ENCODE measurements around the gene DPF1.

The DPF1 gene

DNA sequence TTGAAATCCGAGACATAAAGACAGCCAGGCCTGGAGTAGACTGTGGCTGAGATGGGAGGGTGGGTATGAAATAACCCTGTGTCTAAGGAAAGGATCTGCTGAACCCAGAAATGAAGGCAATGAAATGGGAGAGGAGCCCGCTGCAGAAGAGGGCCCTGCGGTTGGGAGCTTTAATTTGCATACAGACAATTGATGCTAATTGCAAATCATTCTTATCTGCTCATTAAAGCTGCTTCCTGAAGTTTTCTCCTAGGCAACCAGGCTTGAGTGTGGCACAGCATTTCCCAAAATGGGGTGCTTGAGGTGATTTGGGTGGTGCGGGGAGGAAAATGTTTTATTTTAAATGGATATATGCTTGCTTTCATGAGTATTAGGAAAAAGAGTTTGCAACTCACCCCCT, 55.4 kb downstream of the DPF1 start:
- Histone ChIP-seq H3K27ac (ENCODE audit: insufficient read depth, low read length, poor library complexity, severe bottlenecking) (no peak overlapping the region), H3K27me3 (replicated peaks; ENCODE audit: control insufficient read depth, insufficient read depth, low read length, poor library complexity, severe bottlenecking) (no peaks in the 10 kb centered on the region), H3K9me3 (ENCODE audit: control insufficient read depth, low read length) (no peaks in the 10 kb centered on the region), H3K4me1 (ENCODE audit: control insufficient read depth, insufficient read depth, low read length, poor library complexity, severe bottlenecking) (no peaks in the 10 kb centered on the region), H3K4me3 (ENCODE audit: insufficient read depth, low read depth, low read length, poor library complexity, severe bottlenecking) (no peak overlapping the region), H3K36me3 (ENCODE audit: control insufficient read depth, insufficient read depth, low read length) (peaks cover 17% of the 10 kb centered on the region)
- no peak for DNase-seq

GRCh38 chr19:38165335-38165734, 58.7 kb downstream of the DPF1 start:
- Histone ChIP-seq H3K27ac (ENCODE audit: insufficient read depth, low read length, poor library complexity, severe bottlenecking) (no peak overlapping the region), H3K27me3 (replicated peaks; ENCODE audit: control insufficient read depth, insufficient read depth, low read length, poor library complexity, severe bottlenecking) (no peaks in the 10 kb centered on the region), H3K36me3 (ENCODE audit: control insufficient read depth, insufficient read depth, low read length) (peaks cover 32% of the 10 kb centered on the region), H3K4me3 (ENCODE audit: insufficient read depth, low read depth, low read length, poor library complexity, severe bottlenecking) (no peak overlapping the region), H3K4me1 (ENCODE audit: control insufficient read depth, insufficient read depth, low read length, poor library complexity, severe bottlenecking) (no peaks in the 10 kb centered on the region), H3K9me3 (ENCODE audit: control insufficient read depth, low read length) (no peaks in the 10 kb centered on the region)
- no peak for DNase-seq

DNA sequence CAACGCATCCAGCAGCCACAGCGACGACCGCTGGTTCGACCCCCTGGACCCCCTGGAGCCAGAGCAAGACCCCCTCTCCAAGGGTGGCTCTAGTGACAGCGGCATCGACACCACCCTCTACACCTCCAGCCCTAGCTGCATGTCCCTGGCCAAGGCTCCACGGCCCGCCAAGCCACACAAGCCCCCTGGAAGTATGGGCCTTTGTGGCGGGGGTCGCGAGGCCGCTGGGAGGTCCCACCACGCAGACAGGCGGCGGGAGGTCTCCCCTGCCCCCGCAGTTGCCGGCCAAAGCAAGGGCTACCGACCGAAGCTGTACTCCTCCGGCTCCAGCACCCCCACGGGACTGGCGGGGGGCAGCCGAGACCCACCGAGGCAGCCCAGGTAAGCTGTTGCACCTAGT, 59.5 kb downstream of the DPF1 start:
- Histone ChIP-seq H3K4me1 (ENCODE audit: control insufficient read depth, insufficient read depth, low read length, poor library complexity, severe bottlenecking) (no peaks in the 10 kb centered on the region), H3K4me3 (ENCODE audit: insufficient read depth, low read depth, low read length, poor library complexity, severe bottlenecking) (no peak overlapping the region), H3K27ac (ENCODE audit: insufficient read depth, low read length, poor library complexity, severe bottlenecking) (no peak overlapping the region), H3K27me3 (replicated peaks; ENCODE audit: control insufficient read depth, insufficient read depth, low read length, poor library complexity, severe bottlenecking) (no peaks in the 10 kb centered on the region), H3K9me3 (ENCODE audit: control insufficient read depth, low read length) (no peaks in the 10 kb centered on the region), H3K36me3 (ENCODE audit: control insufficient read depth, insufficient read depth, low read length) (peaks cover 34% of the 10 kb centered on the region)
- DNase-seq, result no peak

GRCh38 chr19:38163419-38164290, 60.4 kb downstream of the DPF1 start:
- no peaks in the 10 kb centered on the region for H3K9me3 ChIP-seq (ENCODE audit: control insufficient read depth, low read length)
- H3K36me3 ChIP-seq (ENCODE audit: control insufficient read depth, insufficient read depth, low read length), result peaks cover 35% of the 10 kb centered on the region
- no peak overlapping the region for H3K4me3 ChIP-seq (ENCODE audit: insufficient read depth, low read depth, low read length, poor library complexity, severe bottlenecking)
- H3K27ac ChIP-seq (ENCODE audit: insufficient read depth, low read length, poor library complexity, severe bottlenecking), result no peak overlapping the region
- H3K27me3 ChIP-seq (replicated peaks; ENCODE audit: control insufficient read depth, insufficient read depth, low read length, poor library complexity, severe bottlenecking), result no peaks in the 10 kb centered on the region
- no peak for DNase-seq
- no peaks in the 10 kb centered on the region for H3K4me1 ChIP-seq (ENCODE audit: control insufficient read depth, insufficient read depth, low read length, poor library complexity, severe bottlenecking)

DNA sequence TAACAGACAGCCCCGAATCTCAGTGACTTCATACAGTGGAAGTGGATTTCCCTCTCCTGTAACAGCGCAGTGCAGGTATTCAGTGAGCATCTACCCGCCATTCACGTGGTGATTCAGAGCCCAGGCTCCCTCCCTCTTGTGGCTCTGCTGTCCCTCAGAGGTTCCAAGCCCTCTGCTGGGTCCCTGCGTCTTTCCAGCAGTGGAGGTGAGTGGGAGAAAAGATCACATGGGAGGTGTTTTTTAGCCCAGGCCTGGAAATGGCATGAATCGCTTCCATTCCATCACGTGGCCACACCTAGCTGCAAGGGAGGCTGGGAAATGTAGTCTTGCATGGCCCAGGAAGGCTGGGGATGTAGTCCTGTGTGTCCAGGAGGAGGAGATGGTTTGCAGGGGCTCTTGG, 61.4 kb downstream of the DPF1 start:
- Histone ChIP-seq H3K9me3 (ENCODE audit: control insufficient read depth, low read length) (no peaks in the 10 kb centered on the region), H3K27ac (ENCODE audit: insufficient read depth, low read length, poor library complexity, severe bottlenecking) (no peak overlapping the region), H3K4me3 (ENCODE audit: insufficient read depth, low read depth, low read length, poor library complexity, severe bottlenecking) (no peak overlapping the region), H3K4me1 (ENCODE audit: control insufficient read depth, insufficient read depth, low read length, poor library complexity, severe bottlenecking) (no peaks in the 10 kb centered on the region), H3K36me3 (ENCODE audit: control insufficient read depth, insufficient read depth, low read length) (peaks cover 35% of the 10 kb centered on the region), H3K27me3 (replicated peaks; ENCODE audit: control insufficient read depth, insufficient read depth, low read length, poor library complexity, severe bottlenecking) (no peaks in the 10 kb centered on the region)
- no peak for DNase-seq

DNA sequence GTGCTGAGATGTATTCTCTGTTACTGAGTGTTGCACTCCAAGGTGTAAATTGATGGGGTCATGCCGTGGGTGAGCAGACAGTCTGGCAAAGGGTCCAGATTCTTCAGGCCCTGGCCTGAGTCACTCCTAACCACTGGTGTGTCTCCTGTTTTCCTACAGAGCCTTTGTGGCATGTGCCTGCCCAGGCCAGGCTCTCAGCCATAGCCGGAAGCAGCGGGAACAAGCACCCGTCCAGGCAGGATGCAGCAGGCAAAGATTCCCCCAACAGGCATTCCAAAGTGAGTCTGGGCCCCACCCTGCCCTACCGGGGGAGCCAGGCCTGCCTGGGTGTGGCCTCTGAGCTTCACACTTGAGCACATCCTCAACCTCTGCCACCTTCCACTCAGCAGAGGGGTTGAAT, 61.9 kb downstream of the DPF1 start:
- Histone ChIP-seq H3K36me3 (ENCODE audit: control insufficient read depth, insufficient read depth, low read length) (peaks cover 35% of the 10 kb centered on the region), H3K27ac (ENCODE audit: insufficient read depth, low read length, poor library complexity, severe bottlenecking) (no peak overlapping the region), H3K27me3 (replicated peaks; ENCODE audit: control insufficient read depth, insufficient read depth, low read length, poor library complexity, severe bottlenecking) (no peaks in the 10 kb centered on the region), H3K4me1 (ENCODE audit: control insufficient read depth, insufficient read depth, low read length, poor library complexity, severe bottlenecking) (no peaks in the 10 kb centered on the region), H3K9me3 (ENCODE audit: control insufficient read depth, low read length) (no peaks in the 10 kb centered on the region), H3K4me3 (ENCODE audit: insufficient read depth, low read depth, low read length, poor library complexity, severe bottlenecking) (no peak overlapping the region)
- no peak for DNase-seq

All from effector memory CD4-positive, alpha-beta T cell (primary cell).